Ureter (tissue), 1 donor: ENCODE results near the gene IL21. TPM values are rescaled to one million over a fixed set of nuclear protein-coding genes. Genes with fewer than 3 reads are reported as not detected.

Source experiments
- DNase-seq: peaks from one replicate; pipeline ENCODE4 v3.0.0-alpha.2; 2020; ENCODE audit warnings: low spot score
- total RNA-seq: library from RNA; stranded (reverse); gene quantifications from one replicate; pipeline ENCODE4 v1.2.4, GENCODE V29; 2023
- donor health status: DM: yes; HTN: yes; CAD: no.

Gene IL21
- total RNA-seq, 1 donor from 2014 or later = not detected

DNA sequence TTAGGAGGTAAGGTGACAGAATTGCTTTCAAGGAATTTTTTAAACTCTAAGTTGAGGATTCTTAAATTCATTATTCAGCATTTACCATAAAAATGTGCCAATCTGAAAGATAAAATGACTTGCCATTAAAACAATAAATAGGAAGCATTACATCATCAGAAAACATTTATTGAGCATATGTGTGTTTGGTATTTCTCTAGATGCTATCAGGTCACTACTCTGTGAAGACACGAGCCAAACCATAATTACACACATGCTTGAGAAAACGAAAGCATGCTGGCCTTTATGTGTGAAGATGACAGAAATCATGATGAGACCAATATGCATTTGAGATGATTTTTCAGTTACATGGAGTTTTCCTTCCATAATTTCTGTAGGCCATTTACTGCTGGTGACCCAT lies 12.3 kb upstream of the IL21 start:
- no peak for DNase-seq

DNA sequence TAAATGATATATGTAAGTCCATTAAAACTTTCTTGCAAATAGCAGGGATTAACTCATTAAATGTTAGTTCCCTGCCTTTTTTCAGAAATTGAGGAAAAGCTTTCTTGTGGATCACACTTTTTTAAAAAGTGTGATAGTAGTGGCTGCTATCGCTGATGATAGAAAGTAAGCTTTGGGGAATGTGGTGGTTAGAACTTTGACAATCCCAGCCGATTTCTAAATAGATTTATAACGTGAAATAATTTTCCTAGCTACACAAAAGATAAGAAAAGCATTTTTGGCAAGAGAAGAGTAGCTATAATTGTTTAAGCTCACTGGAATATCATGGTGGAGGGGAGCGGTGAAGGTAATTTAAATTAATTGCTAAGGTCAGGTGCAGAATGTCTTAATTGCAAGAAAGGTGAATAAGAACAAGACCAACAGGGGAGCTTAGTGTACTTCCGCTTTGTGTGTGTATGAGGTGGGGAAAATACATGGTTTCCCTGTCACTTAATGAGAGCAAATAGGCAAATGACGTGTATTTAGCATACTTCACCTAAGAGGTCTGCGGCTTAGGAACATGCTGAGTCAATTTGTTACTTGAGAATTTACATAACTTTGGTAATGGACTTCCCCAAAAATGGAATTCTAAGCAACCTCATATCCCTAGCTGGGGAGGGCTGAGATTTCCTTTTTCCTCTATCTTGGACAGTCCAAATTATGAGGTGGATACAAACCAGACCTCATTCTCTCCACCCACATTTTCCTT lies 11.7 kb upstream of the IL21 start:
- DNase-seq = no peak

- DNase-seq = no peak
These were observed 4.3 kb upstream of the IL21 start for GRCh38 chr4:122625156-122625555.

DNA sequence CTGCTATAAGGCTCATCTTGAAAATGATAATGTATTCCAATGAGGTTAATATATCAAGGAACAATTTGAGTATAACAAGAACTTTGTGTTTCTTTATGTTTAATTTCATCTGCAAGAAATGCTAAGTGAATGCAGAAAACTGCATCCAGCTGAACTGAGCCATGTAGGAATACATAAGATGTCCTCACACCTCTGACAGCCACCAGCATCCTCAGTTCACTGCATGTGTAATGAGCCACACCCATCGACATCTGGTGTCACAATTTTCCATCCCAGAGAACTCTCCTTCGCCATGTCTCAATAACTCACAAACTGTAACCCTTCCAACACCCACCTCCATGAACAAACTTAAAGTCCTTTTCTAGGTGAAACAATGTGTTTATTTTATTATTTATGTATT lies 3.3 kb upstream of the IL21 start:
- DNase-seq = no peak

DNA sequence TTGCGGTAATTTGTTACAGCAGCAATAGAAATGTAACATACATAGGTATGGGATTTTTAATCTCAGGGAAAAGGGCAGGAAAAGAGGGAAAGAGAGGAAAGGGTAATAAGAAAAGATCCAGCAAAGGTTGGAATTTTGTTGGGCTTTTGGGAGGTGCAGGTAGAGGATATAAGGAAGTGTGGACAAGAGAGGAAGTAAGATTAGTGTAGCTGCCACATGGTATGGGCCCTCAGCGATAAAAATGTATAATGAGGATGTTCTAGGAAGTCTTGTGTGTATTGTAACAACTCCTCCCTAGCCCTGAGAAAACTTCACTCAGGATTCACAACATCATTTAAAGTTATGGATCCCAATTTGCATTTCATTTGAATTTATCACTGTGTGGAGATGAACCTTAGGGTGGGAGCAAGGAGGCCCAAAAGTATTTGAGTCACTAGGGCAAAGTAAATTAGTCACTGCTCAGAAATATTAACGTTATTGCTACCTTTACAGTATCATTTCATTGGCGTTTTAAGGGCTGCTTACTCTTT lies 2.8 kb upstream of the IL21 start:
- no peak for DNase-seq

- DNase-seq = no peak
These were observed 1.5 kb upstream of the IL21 start for GRCh38 chr4:122622400-122622799.

DNA sequence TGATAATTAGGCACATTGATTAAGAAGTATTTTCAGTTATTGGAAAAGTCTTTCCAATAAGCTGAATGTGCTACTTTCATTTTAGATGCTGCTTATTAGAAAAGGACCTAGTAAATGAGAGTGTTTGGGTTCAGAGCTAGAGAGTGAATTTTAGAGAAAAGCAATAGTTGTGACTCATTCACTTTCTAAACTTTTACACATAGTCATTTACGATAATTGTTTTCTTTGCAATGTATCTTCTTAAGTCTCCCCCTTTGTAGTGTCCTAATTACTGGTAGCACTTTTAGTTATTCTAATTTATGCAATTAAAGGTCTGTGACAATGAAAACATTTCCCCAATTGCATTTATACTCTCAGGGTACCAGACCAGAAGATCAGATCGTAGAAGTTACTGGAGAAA lies 1.3 kb downstream of the IL21 start:
- no peak for DNase-seq

DNA sequence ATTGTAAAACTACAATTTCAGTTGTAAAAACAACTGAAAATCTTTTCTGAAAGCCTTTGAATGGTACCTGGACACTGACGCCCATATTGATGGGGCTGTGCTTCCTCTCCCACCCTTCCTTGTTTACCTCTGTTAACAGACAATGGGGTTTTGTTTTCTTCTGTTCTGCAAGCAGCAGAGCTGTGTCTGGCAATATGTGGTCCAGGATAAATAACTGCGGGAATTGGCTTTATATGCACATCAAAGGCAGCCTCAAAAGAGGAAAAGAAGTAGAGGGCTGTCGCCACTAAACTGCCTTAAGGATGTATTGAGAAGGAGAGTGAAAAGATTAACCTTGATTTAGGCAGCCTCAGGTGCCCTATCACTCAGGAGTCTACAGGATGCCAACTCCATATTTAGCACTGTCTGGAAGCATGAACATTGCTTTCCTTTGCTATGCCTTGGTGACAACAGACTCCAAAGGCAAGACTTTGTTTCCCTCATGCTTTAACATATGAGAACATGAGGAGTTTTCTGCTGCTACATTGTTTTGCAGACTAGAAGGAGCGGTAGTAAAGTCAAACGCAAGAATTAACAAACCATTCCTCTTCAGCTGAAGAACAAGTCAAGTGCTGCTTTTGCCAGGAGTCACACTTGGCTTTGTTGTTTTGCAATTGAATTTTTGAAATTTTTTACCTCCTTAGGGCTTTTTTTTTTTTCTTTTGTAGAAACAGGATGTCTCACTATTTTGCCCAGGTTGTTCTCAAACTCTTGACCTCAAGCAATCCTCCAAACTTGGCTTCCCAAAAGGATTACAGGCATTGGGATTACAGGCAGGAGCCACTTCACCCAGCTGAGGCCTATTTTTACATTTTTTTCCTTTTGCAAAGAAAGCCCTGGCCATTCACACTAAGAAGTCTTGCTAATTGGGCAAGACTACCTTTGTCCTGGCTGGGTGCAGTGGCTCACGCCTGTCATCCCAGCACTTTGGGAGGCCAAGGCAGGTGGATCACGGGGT lies 3.0 kb downstream of the IL21 start:
- DNase-seq = no peak

GRCh38 chr4:122616915-122617596 lies 3.8 kb downstream of the IL21 start:
- DNase-seq = no peak

DNA sequence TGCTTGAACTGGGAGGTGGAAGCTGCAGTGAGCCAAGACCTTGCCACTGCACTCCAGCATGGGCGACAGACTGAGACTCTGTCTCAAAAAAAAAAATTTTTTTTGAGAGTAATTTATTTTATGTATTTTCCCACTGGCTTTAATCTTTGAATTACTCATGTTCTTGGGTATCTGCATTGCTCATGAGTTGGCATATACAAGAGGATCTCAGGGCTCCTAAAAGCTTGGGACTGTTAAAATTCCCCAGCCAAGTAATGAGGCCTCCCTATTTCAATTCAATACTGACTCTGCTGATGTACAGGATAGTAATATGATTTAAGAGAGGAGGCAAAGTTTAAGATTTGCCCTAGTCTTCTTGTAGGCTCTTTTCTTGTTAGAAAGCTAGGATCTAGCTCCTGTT lies 6.2 kb downstream of the IL21 start:
- no peak for DNase-seq

DNA sequence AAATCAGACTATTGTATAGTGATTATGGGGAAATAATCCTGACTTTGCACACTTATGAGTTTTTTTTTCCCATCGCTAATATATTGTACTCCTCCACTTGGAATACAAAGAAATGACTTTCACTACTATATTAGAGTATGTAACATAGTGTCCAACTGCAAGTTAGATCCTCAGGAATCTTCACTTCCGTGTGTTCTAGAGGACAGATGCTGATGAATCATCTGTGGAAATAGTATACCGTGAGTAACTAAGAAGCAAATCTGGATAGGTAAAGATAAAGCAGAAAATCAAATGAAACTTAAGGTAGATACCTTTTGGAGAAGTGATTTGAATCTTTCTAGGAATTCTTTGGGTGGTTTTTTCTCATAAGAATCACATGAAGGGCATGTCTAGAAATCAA lies 8.3 kb downstream of the IL21 start:
- DNase-seq = no peak

DNA sequence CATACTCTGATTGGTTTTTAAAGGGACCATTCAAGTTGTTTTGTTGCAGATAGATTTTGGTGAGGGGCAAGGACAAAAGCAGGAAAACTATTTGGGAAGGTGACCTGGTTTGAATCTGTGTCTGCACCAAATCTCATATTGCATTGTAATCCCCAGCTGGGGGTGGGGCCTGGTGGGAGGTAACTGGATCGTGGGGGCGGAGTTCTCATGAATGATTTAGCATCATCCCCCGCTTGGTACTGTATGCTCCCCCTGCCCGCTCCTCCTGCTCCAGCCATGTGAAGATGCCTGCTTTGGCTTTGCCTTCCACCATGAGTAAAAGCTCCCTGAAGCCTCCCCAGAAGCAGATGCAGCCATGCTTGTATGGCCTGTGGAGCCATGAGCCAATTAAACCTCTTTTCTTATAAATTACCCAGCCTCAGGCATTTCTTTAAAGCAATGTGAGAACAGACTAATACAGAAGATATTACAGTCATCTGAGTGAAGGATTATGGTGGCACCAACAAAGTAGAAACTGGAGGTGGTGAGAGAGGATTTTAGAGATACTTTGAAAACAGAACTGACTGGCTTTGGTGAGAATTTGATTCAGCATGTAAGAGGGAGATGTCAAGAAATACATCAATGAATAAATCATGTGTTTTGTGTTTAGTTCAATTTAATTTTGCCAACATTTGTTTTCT lies 14.4 kb downstream of the IL21 start:
- DNase-seq = no peak

DNA sequence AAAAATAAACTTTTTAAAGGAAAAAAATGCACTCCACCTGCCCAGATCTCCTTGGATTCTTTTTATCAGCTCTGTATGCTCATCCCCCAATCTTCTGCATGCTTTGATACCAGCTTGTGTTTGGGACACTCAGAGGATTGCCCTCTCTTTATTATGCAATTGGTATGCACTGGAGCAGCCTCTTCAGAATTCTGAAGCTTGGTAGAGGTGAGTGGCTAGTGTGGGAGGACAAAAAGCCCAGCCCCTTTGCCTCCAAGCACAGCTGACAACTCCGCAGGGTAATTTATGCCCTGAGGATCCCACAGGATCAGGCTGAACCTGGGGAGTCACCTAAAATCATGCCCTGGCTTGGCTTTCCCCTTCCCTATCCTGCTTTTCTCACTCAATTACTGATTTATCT lies 16.7 kb downstream of the IL21 start:
- no peak for DNase-seq

DNA sequence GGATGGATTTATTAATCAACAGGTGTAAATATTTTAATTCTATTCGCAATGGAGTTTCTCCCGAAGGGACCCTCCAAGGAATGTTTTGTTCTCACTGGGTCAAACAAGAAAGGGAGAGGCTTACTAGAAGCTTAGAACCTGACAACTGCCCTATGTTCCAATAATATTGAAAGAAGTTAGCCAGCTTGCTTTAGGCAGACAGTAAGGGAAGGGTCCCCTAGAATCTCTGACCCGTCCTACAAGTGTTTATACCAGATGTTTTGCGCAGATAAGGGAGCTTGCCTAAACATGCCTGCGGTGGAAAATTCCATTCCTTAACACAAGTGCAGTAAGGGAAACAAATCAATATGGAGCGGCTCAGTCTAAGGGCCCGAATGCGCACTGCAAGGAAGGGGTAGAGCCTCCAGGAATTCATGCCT lies 17.7 kb downstream of the IL21 start:
- DNase-seq = no peak

GRCh38 chr4:122602277-122603142 lies 18.4 kb downstream of the IL21 start:
- DNase-seq = no peak

DNA sequence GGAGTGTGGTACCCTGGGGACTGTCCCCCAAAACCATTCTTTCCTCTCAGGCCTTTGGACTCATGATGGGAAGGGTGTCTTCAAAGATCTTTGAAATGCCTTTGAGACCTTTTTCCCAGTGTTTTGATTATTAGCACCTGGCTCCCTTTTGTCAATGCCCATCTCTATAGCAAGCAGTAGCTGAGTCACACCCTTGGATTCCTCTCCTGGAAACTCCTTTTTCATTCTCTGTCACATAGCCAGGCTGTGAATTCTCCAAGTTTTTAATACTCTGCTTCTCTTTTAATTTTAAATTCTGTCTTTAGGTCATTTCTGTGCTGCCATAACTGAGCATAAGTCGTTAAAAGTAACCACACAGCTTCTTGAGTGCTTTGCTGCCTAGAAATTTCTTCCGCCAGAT lies 29.7 kb downstream of the IL21 start:
- DNase-seq = no peak

DNA sequence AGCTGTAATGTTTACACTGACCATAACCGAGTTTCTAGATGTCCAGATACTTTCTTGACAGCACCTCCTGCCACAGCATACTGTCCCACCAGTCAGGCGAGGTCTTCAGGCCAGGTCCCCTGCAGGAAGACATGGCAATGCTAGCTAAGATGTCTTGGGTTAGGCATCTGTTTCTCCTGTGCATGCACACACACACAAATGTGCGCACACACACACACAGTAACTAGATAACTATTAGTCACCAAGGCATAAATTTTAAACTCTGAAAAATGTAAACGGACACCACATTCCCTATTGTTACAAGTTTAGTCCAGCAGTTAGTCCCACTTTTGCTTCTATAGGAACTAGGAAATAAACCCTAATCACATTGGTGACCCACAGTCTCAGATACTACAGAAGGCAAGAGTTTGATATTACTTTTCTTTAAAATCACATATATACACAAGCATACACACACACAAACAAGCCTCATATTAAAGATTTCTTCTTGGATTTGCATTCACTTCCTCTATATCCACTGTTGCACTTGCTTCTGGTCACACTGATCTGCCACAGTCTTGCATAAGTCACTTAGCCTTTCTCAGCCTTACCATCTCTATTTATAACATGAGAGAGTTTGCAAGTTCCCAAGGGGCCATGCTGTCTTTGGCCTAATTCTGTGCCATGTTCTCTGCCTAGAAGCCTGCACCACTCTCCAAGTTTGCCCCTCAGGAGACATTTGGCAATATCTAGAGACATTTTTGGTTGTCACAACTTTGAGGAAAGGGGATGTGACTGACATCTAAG lies 32.2 kb downstream of the IL21 start:
- no peak for DNase-seq

GRCh38 chr4:122584519-122584918 lies 36.3 kb downstream of the IL21 start:
- DNase-seq = no peak

DNA sequence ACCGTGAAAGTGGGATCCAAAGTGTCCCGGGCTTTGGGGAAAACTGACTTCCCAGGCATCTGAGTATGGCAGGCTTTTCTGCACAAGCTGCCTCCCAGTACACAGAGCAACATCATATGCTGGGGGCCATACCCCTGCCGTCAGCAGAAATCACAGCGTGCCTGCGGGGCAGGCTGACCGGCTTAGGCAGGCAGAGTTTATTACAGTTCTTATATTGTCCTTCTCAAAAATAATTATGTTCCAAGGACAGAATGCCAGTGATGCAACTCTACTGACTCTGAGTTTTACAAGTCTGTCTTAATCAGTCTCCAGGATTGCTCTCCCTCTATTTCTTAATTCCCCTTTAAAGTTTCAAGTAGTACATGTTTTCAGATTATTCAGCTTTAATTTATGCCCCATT lies 37.0 kb downstream of the IL21 start:
- no peak for DNase-seq
